Prostate gland (tissue), 2 donors: ENCODE results near the gene IGF1R.

ENCODE experiments used
- POLR2A ChIP-seq: fragments of 450-650 bp; IDR thresholded peaks from one replicate; pipeline ENCODE4 v1.6.1; 2016; ENCODE audit warnings: antibody characterized with exemption, mild to moderate bottlenecking
- POLR2AphosphoS5 ChIP-seq: sonication (generic); formaldehyde crosslinking; IDR thresholded peaks from one replicate; pipeline ENCODE4 v1.6.1; 2017; ENCODE audit warnings: antibody characterized with exemption
- TF ChIP-seq, protein P1 (sequence below), 4 experiments: fragments of 200-600 bp in 2 of 4; fragments of 450-650 bp in 2 of 4; sonication (generic) in 2 of 4; IDR thresholded peaks; 1 replicate in 3 of 4; 2 replicates in 1 of 4; pipeline ENCODE4 v1.5.1; 2016 to 2019; ENCODE audit warnings: antibody characterized with exemption in 4 of 4, mild to moderate bottlenecking in 2 of 4, moderate library complexity in 2 of 4

DNA sequence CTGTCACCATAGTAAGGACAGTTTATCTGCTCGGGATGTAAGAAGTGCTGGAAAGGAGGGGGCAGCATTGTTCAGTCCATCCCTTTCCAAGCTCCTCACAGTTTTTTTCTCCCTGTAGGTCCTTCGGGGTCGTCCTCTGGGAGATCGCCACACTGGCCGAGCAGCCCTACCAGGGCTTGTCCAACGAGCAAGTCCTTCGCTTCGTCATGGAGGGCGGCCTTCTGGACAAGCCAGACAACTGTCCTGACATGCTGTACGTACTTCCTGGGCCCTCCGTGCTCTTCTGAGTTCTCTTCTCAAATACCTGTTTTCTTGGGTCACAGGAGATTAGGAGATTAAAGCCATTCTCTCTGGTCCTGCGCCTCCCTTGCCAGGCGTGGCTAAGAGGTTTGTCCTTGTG is 300.1 kb downstream of the IGF1R start:
- TF ChIP-seq, protein P1, sequence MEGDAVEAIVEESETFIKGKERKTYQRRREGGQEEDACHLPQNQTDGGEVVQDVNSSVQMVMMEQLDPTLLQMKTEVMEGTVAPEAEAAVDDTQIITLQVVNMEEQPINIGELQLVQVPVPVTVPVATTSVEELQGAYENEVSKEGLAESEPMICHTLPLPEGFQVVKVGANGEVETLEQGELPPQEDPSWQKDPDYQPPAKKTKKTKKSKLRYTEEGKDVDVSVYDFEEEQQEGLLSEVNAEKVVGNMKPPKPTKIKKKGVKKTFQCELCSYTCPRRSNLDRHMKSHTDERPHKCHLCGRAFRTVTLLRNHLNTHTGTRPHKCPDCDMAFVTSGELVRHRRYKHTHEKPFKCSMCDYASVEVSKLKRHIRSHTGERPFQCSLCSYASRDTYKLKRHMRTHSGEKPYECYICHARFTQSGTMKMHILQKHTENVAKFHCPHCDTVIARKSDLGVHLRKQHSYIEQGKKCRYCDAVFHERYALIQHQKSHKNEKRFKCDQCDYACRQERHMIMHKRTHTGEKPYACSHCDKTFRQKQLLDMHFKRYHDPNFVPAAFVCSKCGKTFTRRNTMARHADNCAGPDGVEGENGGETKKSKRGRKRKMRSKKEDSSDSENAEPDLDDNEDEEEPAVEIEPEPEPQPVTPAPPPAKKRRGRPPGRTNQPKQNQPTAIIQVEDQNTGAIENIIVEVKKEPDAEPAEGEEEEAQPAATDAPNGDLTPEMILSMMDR (IDR thresholded peaks at IDR 0.05) = no peak
- TF ChIP-seq POLR2A (no peak), POLR2AphosphoS5 (no peak)
